GF-D8 (cell line): Measurements from ENCODE around the gene ACBD6.
A peak's percentile ranks its signal among the peaks of the same experiment; 100 is the strongest.

Experiments
- DNase-seq: peaks from one replicate; lab custom pipeline; 2025; lab: John Stamatoyannopoulos, UW

Gene ACBD6

DNA sequence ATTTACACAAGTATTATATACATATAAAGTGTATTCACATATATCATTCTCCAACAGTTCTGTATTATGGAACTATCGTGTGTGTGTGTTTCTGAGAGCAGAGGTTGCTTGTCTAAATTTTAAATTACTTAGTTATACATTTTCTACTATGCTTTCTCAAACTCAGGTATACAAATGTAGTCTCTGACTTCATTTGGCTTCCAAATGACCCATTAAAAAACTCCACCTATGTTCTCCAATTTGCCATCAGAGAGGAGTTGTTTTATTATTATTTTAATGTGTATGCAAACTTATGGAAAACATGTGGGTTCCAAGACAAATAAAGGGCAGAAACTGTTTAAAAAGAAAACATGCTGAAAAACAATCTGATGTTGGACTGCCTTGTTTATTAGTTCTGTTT, 131.8 kb downstream of the ACBD6 start:
- DNase-seq, result no peak

GRCh38 chr1:180370188-180370587, 132.2 kb downstream of the ACBD6 start:
- DNase-seq, result no peak

- DNase-seq, result no peak
Observed at GRCh38 chr1:180369061-180369460, 133.3 kb downstream of the ACBD6 start.

DNA sequence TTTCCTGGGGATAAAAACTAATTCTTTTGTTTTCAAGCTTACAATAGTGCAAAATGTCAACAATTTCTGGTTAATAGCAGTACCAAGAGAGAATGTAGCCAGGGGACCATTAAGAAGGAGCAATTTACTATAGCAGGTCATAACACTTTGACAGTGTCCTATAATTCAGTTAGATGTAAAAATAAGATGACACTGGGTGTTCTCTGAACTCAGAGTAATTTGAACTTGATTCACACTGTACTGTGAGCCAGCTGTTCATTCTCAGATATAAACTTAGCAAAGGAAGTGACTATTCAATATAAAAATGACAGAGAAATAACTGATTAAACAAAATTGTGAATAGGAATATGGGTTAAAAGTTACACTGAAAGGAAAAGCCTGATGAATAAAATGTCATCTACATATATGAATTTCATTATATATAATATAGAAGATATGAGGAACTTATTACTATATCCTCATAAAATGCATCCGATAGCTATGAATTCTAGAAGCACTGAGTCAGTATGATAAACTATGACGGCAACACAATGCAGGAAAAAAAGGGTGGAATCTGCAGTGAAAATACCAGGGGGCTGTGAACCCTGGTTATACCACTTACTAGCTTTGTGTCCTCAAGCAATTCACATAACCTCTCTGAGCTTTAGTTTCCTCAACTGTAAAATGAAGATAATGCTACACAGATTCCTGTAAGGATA, 135.9 kb downstream of the ACBD6 start:
- DNase-seq, result no peak

- no peak for DNase-seq
Observed at GRCh38 chr1:180365039-180365438, 137.3 kb downstream of the ACBD6 start.

GRCh38 chr1:180363246-180363995, 139.0 kb downstream of the ACBD6 start:
- no peak for DNase-seq

DNA sequence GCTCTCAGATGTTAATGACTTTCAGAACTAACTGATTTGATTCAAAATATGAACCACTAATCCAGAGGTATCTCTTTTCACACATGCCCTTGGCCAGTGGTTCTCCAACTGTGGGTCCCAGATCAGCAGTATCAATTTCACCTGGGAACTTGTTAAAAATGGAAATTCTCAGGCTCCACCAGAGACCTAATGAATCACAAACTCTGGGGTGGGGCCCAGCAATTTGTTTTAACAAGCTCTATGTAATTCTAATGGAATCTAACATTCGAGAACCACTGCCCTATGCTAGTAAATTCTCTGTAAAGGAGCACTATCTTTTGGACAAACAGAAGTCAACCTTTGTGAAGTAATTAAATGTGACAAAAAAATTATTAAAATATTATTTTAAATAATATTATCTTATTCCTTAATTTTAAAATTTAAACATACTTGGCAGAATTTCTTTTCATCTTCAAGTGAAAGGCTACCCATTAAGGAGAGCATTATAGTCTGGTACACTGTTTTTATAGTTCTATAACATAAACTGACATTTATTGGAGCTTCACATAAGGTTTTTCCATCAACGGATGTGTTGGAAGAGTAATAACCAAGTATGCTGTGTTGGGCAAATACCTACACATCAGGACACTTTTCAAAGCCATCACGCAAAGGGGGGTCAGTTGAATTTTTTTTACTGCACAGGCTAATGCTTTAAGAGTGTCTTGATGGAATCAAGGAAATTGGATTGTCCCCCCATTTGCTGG, 141.9 kb downstream of the ACBD6 start:
- DNase-seq, result no peak

GRCh38 chr1:180358649-180359048, 143.7 kb downstream of the ACBD6 start:
- DNase-seq, result no peak

GRCh38 chr1:180353945-180354344, 148.4 kb downstream of the ACBD6 start:
- DNase-seq, result no peak

- no peak for DNase-seq
Observed at GRCh38 chr1:180352588-180352987, 149.8 kb downstream of the ACBD6 start.

DNA sequence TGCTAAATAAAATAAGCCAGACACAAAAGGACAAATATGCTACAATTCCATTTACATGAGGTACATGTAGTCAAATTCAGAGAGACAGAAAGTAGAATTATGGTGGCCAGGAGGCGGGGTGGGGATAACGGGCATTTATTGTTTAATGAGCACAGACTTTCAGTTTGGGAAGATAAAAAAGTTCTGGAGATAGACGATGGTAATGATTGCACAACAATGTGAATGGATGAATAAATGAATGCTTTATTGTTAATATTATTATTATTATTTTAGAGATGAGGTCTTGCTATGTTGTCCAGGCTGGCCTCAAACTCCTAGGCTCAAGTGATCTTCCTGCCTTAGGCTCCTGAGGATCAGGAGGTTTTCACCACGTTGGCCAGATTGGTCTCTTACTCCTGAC, 150.4 kb downstream of the ACBD6 start:
- DNase-seq, result no peak

DNA sequence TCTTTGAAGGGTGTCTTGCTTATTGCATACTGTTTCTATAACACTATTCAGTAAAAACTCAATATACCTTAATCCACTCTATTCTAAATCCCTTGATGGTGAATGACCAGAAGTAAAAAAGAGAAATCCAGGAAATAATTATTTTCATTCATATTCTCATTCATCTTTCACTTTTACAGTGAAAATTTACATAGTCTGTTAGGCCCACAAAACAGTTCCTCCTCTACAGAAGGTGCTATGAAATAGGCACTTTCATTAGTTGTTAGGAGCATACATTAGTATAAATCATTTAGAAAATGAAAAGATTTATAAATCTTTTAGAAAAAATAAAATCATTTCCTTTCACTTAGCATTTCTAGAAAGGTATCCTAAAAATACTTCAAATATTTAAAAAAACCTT, 157.2 kb downstream of the ACBD6 start:
- no peak for DNase-seq

DNA sequence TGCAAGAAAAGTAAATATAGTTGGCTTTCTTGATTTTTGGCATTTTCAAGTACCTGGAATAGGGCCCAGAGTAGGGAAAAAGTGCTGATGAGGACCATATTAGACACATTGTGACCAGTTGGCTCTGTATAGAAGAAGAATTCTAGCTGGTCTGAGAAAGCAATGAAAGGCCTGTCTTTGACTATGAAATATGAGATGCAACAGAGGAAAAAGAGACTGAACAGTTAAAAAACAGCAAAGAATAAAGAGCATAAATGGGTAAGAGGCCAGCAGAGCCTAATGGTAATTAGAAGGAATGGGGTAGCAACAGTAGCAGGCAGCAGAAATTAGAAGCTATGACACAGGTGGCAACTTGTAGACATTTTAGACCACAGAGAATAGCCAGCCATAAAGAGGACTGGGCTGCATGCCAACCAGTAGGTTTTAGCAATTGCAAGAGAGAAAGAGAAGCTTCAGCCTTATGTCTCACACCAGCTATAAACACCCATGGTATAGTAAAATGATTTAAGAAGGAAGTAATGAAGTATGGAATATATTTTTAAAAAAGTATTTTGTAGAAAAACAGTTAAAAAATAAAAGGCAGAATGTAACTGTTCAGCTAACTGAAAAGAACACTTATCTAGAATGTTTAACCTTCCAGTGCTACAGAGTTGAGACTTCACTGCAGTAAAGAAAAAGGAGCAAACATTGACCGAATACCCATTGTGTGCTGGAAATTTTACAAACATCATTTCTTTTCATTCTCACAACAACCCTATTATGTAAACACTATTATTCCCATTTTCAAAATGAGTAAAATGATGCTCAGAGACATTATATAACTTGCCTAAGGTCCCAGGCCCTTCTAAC, 158.2 kb downstream of the ACBD6 start:
- peak; percentile 85 for DNase-seq

DNA sequence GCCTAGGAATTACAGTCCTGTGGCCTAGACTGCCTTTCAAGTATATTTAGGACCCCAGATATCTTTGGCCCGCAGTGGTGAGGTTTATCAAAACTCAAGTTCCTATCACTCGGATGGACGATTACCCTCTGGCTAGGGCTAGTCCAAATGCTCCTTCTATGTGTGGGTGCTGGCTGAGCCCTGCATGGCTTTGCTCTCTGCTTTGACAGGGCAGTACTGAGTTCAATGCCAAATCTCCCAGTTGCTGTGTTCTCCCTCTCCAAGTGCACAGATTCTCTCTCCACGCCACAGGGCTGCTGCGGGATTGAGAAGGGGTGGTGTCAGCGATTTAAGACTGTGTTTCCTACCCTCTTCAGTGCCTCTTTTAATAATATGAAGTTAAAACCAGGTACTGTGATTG, 175.3 kb downstream of the ACBD6 start:
- no peak for DNase-seq

DNA sequence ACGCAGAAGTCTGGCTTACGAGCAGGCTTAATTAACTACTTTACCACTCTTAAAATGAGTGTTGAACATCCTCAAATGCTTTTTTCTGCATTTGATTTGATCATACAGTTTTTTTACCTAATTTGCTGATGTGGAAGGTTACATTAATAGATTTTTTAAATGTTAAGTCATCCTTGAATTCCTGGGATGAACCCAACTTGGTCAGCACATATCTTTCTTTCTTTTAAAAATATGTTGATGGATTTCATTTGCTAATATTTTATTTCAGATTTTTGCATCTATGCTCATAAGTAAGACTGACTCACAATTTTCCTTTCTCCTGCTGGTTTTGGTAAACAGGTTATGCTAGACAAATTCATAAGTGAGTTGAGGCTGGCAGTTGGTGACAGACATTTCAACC, 189.5 kb downstream of the ACBD6 start:
- DNase-seq, result no peak

DNA sequence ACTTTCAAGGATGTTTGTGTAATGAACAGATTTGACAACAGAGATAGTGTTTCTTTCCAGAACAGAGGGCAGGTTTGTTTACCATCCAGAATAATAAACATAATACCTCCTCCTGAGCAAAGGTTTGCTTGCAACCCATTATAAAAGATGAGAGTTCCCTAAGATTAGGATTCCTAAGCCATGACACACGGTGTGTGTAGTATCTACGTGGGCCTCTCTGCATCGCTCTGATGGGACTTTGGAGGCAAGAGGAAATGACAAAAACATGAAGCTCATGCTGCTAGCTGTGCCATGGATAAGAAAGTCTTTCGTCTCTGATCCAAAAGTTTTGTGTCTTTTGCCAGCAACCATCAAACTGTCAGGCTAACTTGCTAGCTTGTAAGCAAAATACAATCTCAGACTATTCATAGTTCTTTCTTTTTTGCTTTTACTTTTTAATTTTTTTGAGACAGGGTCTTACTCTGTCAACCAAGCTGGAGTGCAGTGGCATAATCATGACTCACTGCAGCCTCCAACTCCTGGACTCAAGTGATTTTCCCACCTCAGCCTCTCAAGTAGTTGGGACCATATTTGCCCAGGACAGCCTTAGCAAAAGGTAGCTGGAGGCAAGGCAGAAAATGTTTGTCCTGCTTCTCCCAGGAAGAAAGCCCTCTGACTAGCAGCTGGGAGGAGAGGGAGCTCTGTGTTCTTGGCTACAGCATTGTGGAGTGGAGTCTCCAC, 191.2 kb downstream of the ACBD6 start:
- DNase-seq, result no peak

- no peak for DNase-seq
Observed at GRCh38 chr1:180310095-180310494, 192.3 kb downstream of the ACBD6 start.

GRCh38 chr1:180309338-180309737, 193.0 kb downstream of the ACBD6 start:
- no peak for DNase-seq

- DNase-seq, result no peak
Observed at GRCh38 chr1:180301135-180301742, 201.1 kb downstream of the ACBD6 start.

- DNase-seq, result no peak
Observed at GRCh38 chr1:180299479-180300221, 202.7 kb downstream of the ACBD6 start.
